Cardiac muscle cell (in vitro differentiated cells and primary cell): ENCODE measurements around the gene GRK2. TPM values are rescaled to one million over a fixed set of nuclear protein-coding genes. Genes with fewer than 3 reads are reported as not detected.

Source experiments
- DNase-seq, 2 donors: peaks; one replicate each; pipeline versions ENCODE4 v3.0.0 to v3.0.0-alpha.2; 2010 to 2017; ENCODE audit warnings: low read depth in 1 of 2, low spot score in 1 of 2
- H3K27ac ChIP-seq: fragments of 200-600 bp; sonication (generic); 2 replicates; pipeline ENCODE4 v1.5.1; 2016
- H3K27me3 ChIP-seq: fragments of 200-600 bp; sonication (generic); 2 replicates; pipeline ENCODE4 v1.6.0; 2016; ENCODE audit warnings: control low read depth
- H3K36me3 ChIP-seq: fragments of 200-600 bp; sonication (generic); 2 replicates; pipeline ENCODE4 v1.5.1; 2016; ENCODE audit warnings: control low read depth
- H3K4me1 ChIP-seq: fragments of 200-600 bp; sonication (generic); 2 replicates; pipeline ENCODE4 v1.8.1; 2017; ENCODE audit warnings: low read depth, mild to moderate bottlenecking, mixed run types
- H3K4me3 ChIP-seq: fragments of 200-600 bp; sonication (generic); 2 replicates; pipeline ENCODE4 v1.5.1; 2016; ENCODE audit warnings: mild to moderate bottlenecking
- H3K9me3 ChIP-seq: fragments of 200-600 bp; sonication (generic); 2 replicates; pipeline ENCODE4 v1.5.1; 2017; ENCODE audit warnings: low read depth, mild to moderate bottlenecking, control low read depth
- polyA plus RNA-seq: library from polyadenylated mRNA; unstranded; fragments of >200 nt; fragmentation: Nextera tagmentation; extraction: Ambion mirVana; gene quantifications from 2 replicates; pipeline ENCODE4 v1.2.1, GENCODE V29; 2016
- total RNA-seq: library from RNA; depleted of rRNA; stranded (reverse); fragments of >200 nt; gene quantifications from 2 replicates; pipeline ENCODE4 v1.2.3, GENCODE V29; 2016
- TF ChIP-seq, protein P1 (sequence below): IDR thresholded peaks from 2 replicates; pipeline ENCODE4 v1.5.1; 2012; ENCODE audit warnings: low read depth, mild to moderate bottlenecking, low read length

GRK2 gene
- total and polyA plus RNA-seq, 2 experiments from 2014 or later = 62.9 to 72.1 TPM

GRCh38 chr11:67267188-67268080 lies 1.2 kb downstream of the GRK2 start:
- Histone ChIP-seq H3K9me3 (no peaks in the 10 kb centered on the region), H3K27ac (no peak overlapping the region), H3K4me1 (peaks cover 15% of the 10 kb centered on the region), H3K4me3 (peak overlapping the region; percentile 67), H3K36me3 (no peaks in the 10 kb centered on the region), H3K27me3 (no peaks in the 10 kb centered on the region)
- TF ChIP-seq, protein P1, sequence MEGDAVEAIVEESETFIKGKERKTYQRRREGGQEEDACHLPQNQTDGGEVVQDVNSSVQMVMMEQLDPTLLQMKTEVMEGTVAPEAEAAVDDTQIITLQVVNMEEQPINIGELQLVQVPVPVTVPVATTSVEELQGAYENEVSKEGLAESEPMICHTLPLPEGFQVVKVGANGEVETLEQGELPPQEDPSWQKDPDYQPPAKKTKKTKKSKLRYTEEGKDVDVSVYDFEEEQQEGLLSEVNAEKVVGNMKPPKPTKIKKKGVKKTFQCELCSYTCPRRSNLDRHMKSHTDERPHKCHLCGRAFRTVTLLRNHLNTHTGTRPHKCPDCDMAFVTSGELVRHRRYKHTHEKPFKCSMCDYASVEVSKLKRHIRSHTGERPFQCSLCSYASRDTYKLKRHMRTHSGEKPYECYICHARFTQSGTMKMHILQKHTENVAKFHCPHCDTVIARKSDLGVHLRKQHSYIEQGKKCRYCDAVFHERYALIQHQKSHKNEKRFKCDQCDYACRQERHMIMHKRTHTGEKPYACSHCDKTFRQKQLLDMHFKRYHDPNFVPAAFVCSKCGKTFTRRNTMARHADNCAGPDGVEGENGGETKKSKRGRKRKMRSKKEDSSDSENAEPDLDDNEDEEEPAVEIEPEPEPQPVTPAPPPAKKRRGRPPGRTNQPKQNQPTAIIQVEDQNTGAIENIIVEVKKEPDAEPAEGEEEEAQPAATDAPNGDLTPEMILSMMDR = no peak
- DNase-seq = no peak

GRCh38 chr11:67268081-67268961 lies 2.0 kb downstream of the GRK2 start:
- Histone ChIP-seq H3K27me3 (no peaks in the 10 kb centered on the region), H3K36me3 (no peaks in the 10 kb centered on the region), H3K4me1 (peaks cover 15% of the 10 kb centered on the region), H3K27ac (no peak overlapping the region), H3K9me3 (no peaks in the 10 kb centered on the region), H3K4me3 (no peak overlapping the region)
- TF ChIP-seq, protein P1 = no peak
- no peak for DNase-seq

DNA sequence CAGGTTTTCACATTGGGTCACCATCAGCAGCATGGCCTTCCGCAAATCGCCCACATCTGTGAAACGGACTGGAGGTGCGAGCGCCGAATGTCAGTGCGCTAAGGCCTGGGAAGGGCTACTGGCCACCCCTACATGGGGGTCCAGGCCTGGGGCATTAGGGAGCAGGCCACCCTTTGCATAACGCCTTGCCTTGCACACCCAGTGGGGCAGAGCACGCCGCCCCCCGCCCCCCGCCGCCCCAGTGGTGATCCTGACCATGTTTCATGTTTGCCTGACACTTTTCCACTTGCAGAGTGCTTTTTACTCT lies 2.6 kb downstream of the GRK2 start:
- Histone ChIP-seq H3K27ac (no peak overlapping the region), H3K4me1 (peaks cover 15% of the 10 kb centered on the region), H3K36me3 (no peaks in the 10 kb centered on the region), H3K9me3 (no peaks in the 10 kb centered on the region), H3K4me3 (no peak overlapping the region), H3K27me3 (no peaks in the 10 kb centered on the region)
- TF ChIP-seq, protein P1 = no peak
- DNase-seq = no peak

DNA sequence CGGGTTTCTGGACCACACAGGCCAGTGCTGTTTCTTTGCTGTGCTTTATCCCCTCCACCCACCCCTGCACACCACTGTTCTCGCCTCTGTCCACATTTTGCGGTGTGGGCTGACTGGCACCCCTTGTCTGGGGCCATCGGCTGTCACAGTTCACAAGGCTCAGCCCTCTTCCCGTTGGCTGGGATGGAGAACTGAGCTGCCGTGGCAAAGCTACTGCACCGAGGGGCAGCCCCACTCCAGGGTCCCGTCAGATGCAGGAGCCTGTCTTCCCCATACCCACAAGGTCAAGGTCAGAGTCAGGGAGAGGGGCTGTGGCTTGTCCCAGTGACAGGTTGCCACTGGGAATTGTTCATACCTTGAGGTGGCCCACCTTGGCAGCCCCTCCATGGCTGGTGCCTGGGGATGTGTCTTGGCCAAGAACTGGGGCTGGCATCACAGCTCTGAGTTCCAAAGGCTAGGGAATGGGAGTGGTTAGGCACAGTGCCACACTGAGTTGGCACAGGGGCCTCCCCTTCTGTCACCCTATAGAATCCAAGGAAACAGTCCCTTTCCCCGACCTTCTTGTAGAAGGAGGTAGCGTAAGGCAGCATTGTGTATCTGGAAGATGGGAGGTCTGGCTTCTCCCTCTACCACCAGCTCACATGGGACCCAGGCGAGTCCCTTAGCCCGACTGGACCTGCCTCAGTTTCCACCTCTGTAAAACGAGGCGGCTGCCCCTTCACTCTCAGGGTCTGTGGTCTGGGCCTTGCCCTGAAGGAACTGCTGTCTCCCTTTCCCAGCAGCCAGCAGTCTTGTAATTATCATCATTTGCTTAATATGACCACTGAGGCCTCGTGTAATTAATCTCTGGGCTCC lies 3.4 kb downstream of the GRK2 start:
- Histone ChIP-seq H3K9me3 (no peaks in the 10 kb centered on the region), H3K27me3 (no peaks in the 10 kb centered on the region), H3K27ac (no peak overlapping the region), H3K4me1 (peaks cover 16% of the 10 kb centered on the region), H3K36me3 (no peaks in the 10 kb centered on the region), H3K4me3 (no peak overlapping the region)
- DNase-seq = no peak
- TF ChIP-seq, protein P1 = no peak
